HEK293T (cell line): ENCODE measurements around the gene TGFBR3.

ENCODE experiments used
- BHLHE40 ChIP-seq: fragments of 450-650 bp; IDR thresholded peaks from 2 replicates; pipeline ENCODE4 v1.6.1; 2016; ENCODE audit warnings: mild to moderate bottlenecking, moderate library complexity, borderline replicate concordance
- FOXA1 ChIP-seq: fragments of 450-650 bp; IDR thresholded peaks from 2 replicates; pipeline ENCODE4 v1.6.1; 2016; ENCODE audit warnings: mild to moderate bottlenecking
- FOXK2 ChIP-seq: fragments of 450-650 bp; IDR thresholded peaks from 2 replicates; pipeline ENCODE4 v1.6.1; 2016; ENCODE audit warnings: mild to moderate bottlenecking
- FOXM1 ChIP-seq: fragments of 450-650 bp; IDR thresholded peaks from 2 replicates; pipeline ENCODE4 v1.6.1; 2017; ENCODE audit warnings: mild to moderate bottlenecking, borderline replicate concordance
- HDGF ChIP-seq: fragments of 450-650 bp; IDR thresholded peaks from 2 replicates; pipeline ENCODE4 v1.6.1; 2017; ENCODE audit warnings: antibody characterized with exemption, borderline replicate concordance
- TARDBP ChIP-seq: fragments of 450-650 bp; IDR thresholded peaks from 2 replicates; pipeline ENCODE4 v1.6.1; 2016

DNA sequence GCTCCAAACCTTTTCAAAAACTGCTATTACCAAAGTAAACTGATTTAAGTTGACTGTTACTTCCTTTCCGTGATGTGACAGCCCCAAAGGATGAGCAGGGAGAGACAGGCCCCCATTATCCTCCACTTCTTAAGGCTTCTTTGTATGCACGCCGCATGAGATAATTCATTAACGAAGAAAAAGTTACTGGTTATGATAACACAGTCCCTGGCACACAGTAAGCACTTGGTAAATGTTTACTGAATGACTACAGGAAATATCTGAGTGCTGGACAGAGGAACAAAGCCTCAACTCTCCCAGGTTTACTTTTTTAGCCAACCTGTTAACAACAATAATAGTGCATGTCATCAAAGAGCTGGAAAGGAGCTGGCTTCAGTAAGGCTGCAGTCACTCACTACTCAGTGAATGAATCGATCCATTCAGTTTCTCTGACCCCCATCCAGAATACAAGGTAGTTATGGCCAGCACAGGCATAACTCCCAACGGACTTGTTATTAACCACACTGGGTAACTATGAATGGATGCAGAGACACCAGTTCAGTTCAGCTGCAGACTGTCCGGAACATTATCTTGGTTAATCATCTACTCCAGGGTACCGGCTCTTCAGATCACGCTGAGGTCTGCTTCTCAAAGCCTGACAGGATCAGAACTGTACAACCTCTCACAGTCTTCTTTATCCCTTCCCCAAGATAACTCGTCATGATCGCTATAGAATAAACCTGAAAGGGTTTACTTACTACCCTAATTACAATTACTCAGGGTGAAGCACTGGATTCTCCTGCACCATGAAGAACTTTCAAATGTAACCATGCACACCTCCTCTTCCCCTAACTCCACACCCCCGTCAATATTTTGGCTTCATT lies 58.3 kb downstream of the TGFBR3 start:
- TF ChIP-seq BHLHE40 = no peak
- no peak for TF ChIP-seq FOXK2
- TF ChIP-seq TARDBP = no peak
- no peak for TF ChIP-seq FOXM1
- no peak for TF ChIP-seq HDGF
- TF ChIP-seq FOXA1 = no peak
